Ectodermal cell (in vitro differentiated cells): ENCODE results near the gene RARA.
A peak's percentile ranks its signal among the peaks of the same experiment; 100 is the strongest.

ENCODE experiments used
- H3K27ac ChIP-seq: 2 replicates; pipeline ENCODE4 v1.7.0; 2013; ENCODE audit warnings: mild to moderate bottlenecking, low read depth, low read length; ENCODE audit not compliant: insufficient read depth, poor library complexity, severe bottlenecking
- H3K27me3 ChIP-seq: 2 replicates; pipeline ENCODE4 v1.7.0; 2013; ENCODE audit warnings: mild to moderate bottlenecking, low read length; ENCODE audit not compliant: insufficient read depth, control insufficient read depth, poor library complexity, severe bottlenecking
- H3K36me3 ChIP-seq: one replicate; pipeline ENCODE4 v1.7.0; 2013; ENCODE audit warnings: low read length; ENCODE audit not compliant: control insufficient read depth, insufficient read depth
- H3K4me1 ChIP-seq: one replicate; pipeline ENCODE4 v1.7.0; 2013; ENCODE audit warnings: low read length; ENCODE audit not compliant: control insufficient read depth, insufficient read depth
- H3K4me3 ChIP-seq: 2 replicates; pipeline ENCODE4 v1.7.0; 2013; ENCODE audit warnings: low read depth, low read length, control low read depth; ENCODE audit not compliant: insufficient read depth
- H3K9me3 ChIP-seq: 2 replicates; pipeline ENCODE4 v1.7.0; 2013; ENCODE audit warnings: mild to moderate bottlenecking, low read length, moderate library complexity; ENCODE audit not compliant: control insufficient read depth
- WGBS, 2 experiments: methylation state at CpG; one replicate each; pipeline ENCODE4 v1.1.7; 2013; ENCODE audit warnings: missing lambda C conversion rate in 2 of 2; 5-methylcytosine and 5-hydroxymethylcytosine counted together

The RARA gene

GRCh38 chr17:40346765-40347158 is 37.8 kb downstream of the RARA start:
- Histone ChIP-seq H3K4me3 (no peak overlapping the region), H3K27ac (no peak overlapping the region)

GRCh38 chr17:40347319-40348135 is 38.5 kb downstream of the RARA start:
- Histone ChIP-seq H3K27me3 (peaks cover 48% of the 10 kb centered on the region), H3K4me1 (peaks cover 94% of the 10 kb centered on the region), H3K9me3 (no peaks in the 10 kb centered on the region), H3K36me3 (no peaks in the 10 kb centered on the region), H3K27ac (no peak overlapping the region), H3K4me3 (no peak overlapping the region)
- WGBS, 2 experiments = 28 to 33% methylated on average over 8 of the region's 9 CpGs

More at GRCh38 chr17:40346765-40347158, 37.8 kb downstream of the RARA start:
- no peaks in the 10 kb centered on the region for H3K9me3 ChIP-seq
- peaks cover 55% of the 10 kb centered on the region for H3K27me3 ChIP-seq
- H3K36me3 ChIP-seq = no peaks in the 10 kb centered on the region
- H3K4me1 ChIP-seq = peaks cover 90% of the 10 kb centered on the region
- WGBS, 2 experiments = 71 to 82% methylated on average over 1 of the region's 1 CpG

GRCh38 chr17:40348136-40348504 is 39.1 kb downstream of the RARA start:
- H3K27ac ChIP-seq = no peak overlapping the region
- no peak overlapping the region for H3K4me3 ChIP-seq

GRCh38 chr17:40348562-40349476 is 39.8 kb downstream of the RARA start:
- Histone ChIP-seq H3K9me3 (no peaks in the 10 kb centered on the region), H3K27me3 (peaks cover 35% of the 10 kb centered on the region), H3K4me1 (peaks cover 81% of the 10 kb centered on the region), H3K4me3 (no peak overlapping the region), H3K36me3 (no peaks in the 10 kb centered on the region), H3K27ac (no peak overlapping the region)
- 90 to 91% methylated on average over 17 of the region's 17 CpGs for WGBS, 2 experiments

More at GRCh38 chr17:40348136-40348504, 39.1 kb downstream of the RARA start:
- Histone ChIP-seq H3K36me3 (no peaks in the 10 kb centered on the region), H3K9me3 (no peaks in the 10 kb centered on the region), H3K27me3 (peaks cover 42% of the 10 kb centered on the region), H3K4me1 (peaks cover 88% of the 10 kb centered on the region)
- WGBS, 2 experiments = 17 to 20% methylated on average over 5 of the region's 5 CpGs

GRCh38 chr17:40349477-40349894 is 40.5 kb downstream of the RARA start:
- Histone ChIP-seq H3K4me1 (peaks cover 74% of the 10 kb centered on the region), H3K27ac (no peak overlapping the region), H3K27me3 (peaks cover 28% of the 10 kb centered on the region), H3K9me3 (no peaks in the 10 kb centered on the region), H3K36me3 (no peaks in the 10 kb centered on the region), H3K4me3 (no peak overlapping the region)
- WGBS, 2 experiments = 92 to 94% methylated on average over 10 of the region's 10 CpGs

- no peaks in the 10 kb centered on the region for H3K9me3 ChIP-seq
- H3K27me3 ChIP-seq = peaks cover 22% of the 10 kb centered on the region
- H3K4me1 ChIP-seq = peaks cover 69% of the 10 kb centered on the region
- WGBS, 2 experiments = 68 to 75% methylated on average over 19 of the region's 19 CpGs
- H3K27ac ChIP-seq = peak overlapping the region; percentile 79
- H3K4me3 ChIP-seq = no peak overlapping the region
- H3K36me3 ChIP-seq = no peaks in the 10 kb centered on the region
Observed at GRCh38 chr17:40349895-40350688, 41.1 kb downstream of the RARA start.

- peaks cover 15% of the 10 kb centered on the region for H3K27me3 ChIP-seq
- peaks cover 64% of the 10 kb centered on the region for H3K4me1 ChIP-seq
- H3K27ac ChIP-seq = peak overlapping the region; percentile 79
- WGBS, 2 experiments = 12 to 17% methylated on average over 15 to 17 of the region's 17 CpGs
- H3K36me3 ChIP-seq = no peaks in the 10 kb centered on the region
- H3K9me3 ChIP-seq = no peaks in the 10 kb centered on the region
- H3K4me3 ChIP-seq = no peak overlapping the region
Observed at GRCh38 chr17:40350689-40351358, 41.8 kb downstream of the RARA start.

- H3K27me3 ChIP-seq = peaks cover 7% of the 10 kb centered on the region
- H3K4me3 ChIP-seq = no peak overlapping the region
- 73% methylated on average over 27 of the region's 27 CpGs for WGBS, 2 experiments
- H3K36me3 ChIP-seq = no peaks in the 10 kb centered on the region
- peaks cover 56% of the 10 kb centered on the region for H3K4me1 ChIP-seq
- peak overlapping the region; percentile 79 for H3K27ac ChIP-seq
- H3K9me3 ChIP-seq = no peaks in the 10 kb centered on the region
Observed at GRCh38 chr17:40351359-40352236, 42.6 kb downstream of the RARA start.
